HCT116 (cell line): ENCODE results near the gene VAMP8. TPM values are rescaled to one million over a fixed set of nuclear protein-coding genes. Genes with fewer than 3 reads are reported as not detected.

Source experiments
- ATAC-seq: fragments of 200-7000 bp; cut with Tn5 transposase; 2 replicates; pipeline ENCODE4 v1.9.1; 2020; ENCODE audit warnings: mild to moderate bottlenecking, moderate library complexity
- BruUV-seq: library from RNA; stranded (reverse); fragments of 400-500 nt; replicated peaks from 2 replicates; lab custom pipeline; 2021; lab: Mats Ljungman, UMichigan
- CTCF ChIA-PET: fragments of 300-600 bp; sonication (Branson Sonifier 250); formaldehyde crosslinking; loops from one replicate; lab custom pipeline; 2021; ENCODE audit warnings: antibody characterized with exemption; lab: Charles Lee
- POLR2A ChIA-PET: fragments of 300-600, 350-600 bp; sonication (Branson Sonifier 250); formaldehyde crosslinking; loops from one replicate; lab custom pipeline; 2021; ENCODE audit warnings: antibody characterized with exemption; lab: Charles Lee
- RAD21 ChIA-PET, 2 experiments: fragments of 300-600 bp; sonication (Branson Sonifier 250); formaldehyde crosslinking; loops; one replicate each; lab custom pipeline; 2023; ENCODE audit warnings: low total read pairs in 2 of 2; ENCODE audit not compliant: uncharacterized antibody in 2 of 2, unreplicated experiment in 2 of 2, low non-redundant PET in 1 of 2; lab: Charles Lee
- DNase-seq: peaks from one replicate; pipeline ENCODE4 v3.0.0-alpha.2; 2010; ENCODE audit warnings: low read depth, low spot score
- H2AFZ ChIP-seq: fragments of 200-600 bp; shearing (Covaris generic), sonication (generic); 2 replicates; pipeline ENCODE4 v1.6.1; 2017; ENCODE audit warnings: low read depth, mixed run types, mixed read lengths, antibody characterized with exemption, low read length; ENCODE audit not compliant: poor library complexity, severe bottlenecking
- H3K27ac ChIP-seq: 2 replicates; pipeline ENCODE4 v1.5.1; 2012; ENCODE audit warnings: low read depth, low read length
- H3K27me3 ChIP-seq: fragments of 200-600 bp; sonication (generic); 2 replicates; pipeline ENCODE4 v1.6.1; 2016; ENCODE audit warnings: mixed run types, low read length, mixed read lengths; ENCODE audit not compliant: insufficient read depth
- H3K36me3 ChIP-seq, 2 experiments: fragments of 200-500 bp in 1 of 2; fragments of 200-600 bp in 1 of 2; sonication (Bioruptor generic) in 1 of 2; sonication (generic) in 1 of 2; 2 replicates each; pipeline versions ENCODE4 v1.5.1 to v1.6.1; 2014 to 2016; ENCODE audit warnings: low read length in 2 of 2, inconsistent platforms in 1 of 2, mixed read lengths in 1 of 2, mixed run types in 1 of 2; ENCODE audit not compliant: insufficient read depth in 2 of 2, control insufficient read depth in 1 of 2
- H3K4me1 ChIP-seq, 2 experiments: fragments of 200-600 bp in 1 of 2; sonication (generic) in 1 of 2; 2 replicates each; pipeline versions ENCODE4 v1.5.1 to v1.6.1; 2012 to 2017; ENCODE audit warnings: low read length in 2 of 2, inconsistent platforms in 1 of 2, mild to moderate bottlenecking in 1 of 2, mixed read lengths in 1 of 2, mixed run types in 1 of 2, moderate library complexity in 1 of 2; ENCODE audit not compliant: insufficient read depth in 2 of 2, control insufficient read depth in 1 of 2
- H3K4me2 ChIP-seq: fragments of 200-600 bp; sonication (generic); 2 replicates; pipeline ENCODE4 v1.6.1; 2017; ENCODE audit warnings: mixed run types, low read length, mixed read lengths
- H3K4me3 ChIP-seq, 2 experiments: fragments of 200-600 bp in 1 of 2; sonication (generic) in 1 of 2; replicated peaks in 1 of 2; 2 replicates each; pipeline ENCODE4 v1.5.1; 2011 to 2016; ENCODE audit warnings: low read length in 2 of 2, control low read depth in 1 of 2, low read depth in 1 of 2, mild to moderate bottlenecking in 1 of 2, mixed read lengths in 1 of 2, mixed run types in 1 of 2
- H3K79me2 ChIP-seq: fragments of 200-600 bp; sonication (generic); 2 replicates; pipeline ENCODE4 v1.6.1; 2017; ENCODE audit warnings: mild to moderate bottlenecking, mixed run types, low read length, moderate library complexity, mixed read lengths; ENCODE audit not compliant: insufficient read depth
- H3K9ac ChIP-seq: fragments of 200-600 bp; sonication (generic); 2 replicates; pipeline ENCODE4 v1.6.1; 2016; ENCODE audit warnings: low read length, mixed read lengths
- H3K9me2 ChIP-seq: fragments of 200-600 bp; sonication (generic), shearing (Covaris generic); 2 replicates; pipeline ENCODE4 v1.6.1; 2017; ENCODE audit warnings: mixed run types, mild to moderate bottlenecking, moderate library complexity; ENCODE audit not compliant: insufficient read depth
- H3K9me3 ChIP-seq, 2 experiments: fragments of 200-500 bp in 1 of 2; fragments of 200-600 bp in 1 of 2; sonication (Bioruptor generic) in 1 of 2; sonication (generic) in 1 of 2; 2 replicates each; pipeline ENCODE4 v1.6.1; 2014 to 2017; ENCODE audit warnings: low read length in 2 of 2, mixed read lengths in 2 of 2, inconsistent platforms in 1 of 2, low read depth in 1 of 2, mild to moderate bottlenecking in 1 of 2, mixed run types in 1 of 2, moderate library complexity in 1 of 2; ENCODE audit not compliant: control insufficient read depth in 1 of 2, insufficient read depth in 1 of 2
- H4K20me1 ChIP-seq: fragments of 200-600 bp; sonication (generic), shearing (Covaris generic); 2 replicates; pipeline ENCODE4 v1.6.1; 2017; ENCODE audit warnings: mixed run types, mild to moderate bottlenecking, moderate library complexity; ENCODE audit not compliant: insufficient read depth
- CEBPB ChIP-seq: IDR thresholded peaks from 2 replicates; pipeline ENCODE4 v1.6.1; 2012; ENCODE audit warnings: low read depth
- JUND ChIP-seq: IDR thresholded peaks from 2 replicates; pipeline ENCODE4 v1.6.1; 2012
- POLR2A ChIP-seq: IDR thresholded peaks from 2 replicates; pipeline ENCODE4 v1.7.0; 2011; ENCODE audit warnings: borderline replicate concordance; ENCODE audit not compliant: insufficient read depth, insufficient read length; ENCODE audit errors: extremely low read depth
- POLR2AphosphoS5 ChIP-seq: IDR thresholded peaks from 2 replicates; pipeline ENCODE4 v1.6.1; 2011; ENCODE audit warnings: mild to moderate bottlenecking, low read depth, low read length, moderate library complexity
- RAD21 ChIP-seq: IDR thresholded peaks from 2 replicates; pipeline ENCODE4 v1.6.1; 2012; ENCODE audit warnings: low read depth, mild to moderate bottlenecking
- SIN3A ChIP-seq: IDR thresholded peaks from 2 replicates; pipeline ENCODE4 v1.6.1; 2012; ENCODE audit warnings: low read depth
- SP1 ChIP-seq: IDR thresholded peaks from 2 replicates; pipeline ENCODE4 v1.6.1; 2012; ENCODE audit warnings: low read depth
- SRF ChIP-seq: IDR thresholded peaks from 2 replicates; pipeline ENCODE4 v1.6.1; 2012; ENCODE audit warnings: low read depth
- YY1 ChIP-seq: IDR thresholded peaks from 2 replicates; pipeline ENCODE4 v1.6.1; 2011; ENCODE audit warnings: low read length, low read depth, moderate library complexity, mild to moderate bottlenecking; ENCODE audit not compliant: insufficient replicate concordance; ENCODE audit errors: extremely low read depth
- ZFX ChIP-seq: fragments of 450-650 bp; IDR thresholded peaks from 2 replicates; pipeline ENCODE4 v1.6.1; 2017
- ZNF274 ChIP-seq: fragments of 200-500 bp; sonication (Bioruptor generic); IDR thresholded peaks from 2 replicates; pipeline ENCODE4 v1.6.1; 2014; ENCODE audit warnings: mild to moderate bottlenecking, low read depth, low read length, inconsistent platforms
- intact Hi-C: fragments of 100-400 bp; cut with micrococcal nuclease; formaldehyde crosslinking; loops from 2 replicates; pipeline ENCODE4 v1.10.0; 2022
- total RNA-seq: library from RNA; stranded (reverse); gene quantifications from one replicate; pipeline ENCODE4 v1.2.1, GENCODE V29; 2021; ENCODE audit not compliant: unreplicated experiment
- TF ChIP-seq, protein P1 (sequence below): IDR thresholded peaks from 2 replicates; pipeline ENCODE4 v1.6.1; 2011; ENCODE audit warnings: mild to moderate bottlenecking, low read length, moderate library complexity; ENCODE audit not compliant: insufficient replicate concordance; ENCODE audit errors: extremely low read depth
- TF ChIP-seq, protein P2 (sequence below): IDR thresholded peaks from 2 replicates; pipeline ENCODE4 v1.6.1; 2012
- TF ChIP-seq, protein P3 (sequence below): IDR thresholded peaks from 2 replicates; pipeline ENCODE4 v1.6.1; 2012; ENCODE audit warnings: low read depth
- TF ChIP-seq, protein P4 (sequence below), 3 experiments: fragments of 200-600 bp in 1 of 3; sonication (generic) in 1 of 3; IDR thresholded peaks in 2 of 3; conservative IDR thresholded peaks in 1 of 3; 2 replicates each; pipeline ENCODE4 v1.5.1; 2012 to 2017; ENCODE audit warnings: low read depth in 2 of 3, low read length in 2 of 3, antibody characterized with exemption in 1 of 3, borderline replicate concordance in 1 of 3, control low read depth in 1 of 3, mild to moderate bottlenecking in 1 of 3, mixed read lengths in 1 of 3, mixed run types in 1 of 3, moderate library complexity in 1 of 3; ENCODE audit not compliant: insufficient read depth in 1 of 3

The VAMP8 gene
- total RNA-seq, 1 experiment from 2014 or later, result 52.6 TPM

DNA sequence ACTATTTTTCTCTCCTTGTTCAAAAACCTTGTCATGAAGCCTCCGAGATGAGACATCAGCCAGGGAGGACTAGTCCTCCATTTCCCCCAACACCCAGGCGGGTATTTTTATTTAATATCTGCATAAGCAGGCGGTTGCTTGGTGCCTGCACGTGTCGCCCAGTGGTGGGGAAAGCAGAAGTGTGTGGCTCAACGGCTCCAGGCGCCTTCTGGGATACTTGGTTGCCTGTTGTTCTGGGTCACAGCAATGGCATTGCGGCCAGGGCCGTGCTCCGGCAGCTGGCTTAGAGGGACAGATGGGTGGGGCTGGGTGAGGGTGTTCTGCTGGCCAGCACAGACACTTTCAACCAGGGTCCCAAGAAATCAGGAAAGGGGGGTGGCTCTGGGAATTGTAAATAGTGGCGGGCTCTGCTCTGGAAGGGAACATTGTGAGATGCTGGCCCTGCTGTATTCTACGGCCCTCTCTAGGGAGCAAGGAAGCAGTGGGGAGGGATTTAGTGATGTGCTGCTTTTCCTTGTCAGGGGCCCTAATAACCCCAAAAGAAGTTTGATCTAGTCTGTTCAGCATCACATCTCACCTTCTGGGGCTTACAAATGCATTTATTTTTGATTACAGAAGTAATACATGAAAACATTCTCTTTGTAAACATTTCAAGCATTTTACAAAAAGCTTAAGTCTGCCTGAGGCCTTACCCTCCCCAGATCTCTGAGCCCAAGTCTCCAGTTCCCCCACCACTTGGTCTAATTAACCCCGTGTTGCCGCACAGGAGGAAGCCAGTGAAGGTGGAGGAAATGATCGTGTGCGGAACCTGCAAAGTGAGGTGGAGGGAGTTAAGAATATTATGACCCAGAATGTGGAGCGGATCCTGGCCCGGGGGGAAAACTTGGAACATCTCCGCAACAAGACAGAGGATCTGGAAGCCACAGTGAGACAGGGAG is 1.1 kb downstream of the VAMP8 start:
- no peaks in the 10 kb centered on the region for H3K9me2 ChIP-seq
- TF ChIP-seq YY1 (no peak), SRF (no peak), ZFX (no peak), SIN3A (no peak), POLR2A (no peak), RAD21 (no peak), SP1 (no peak), ZNF274 (no peak), CEBPB (no peak), JUND (no peak), POLR2AphosphoS5 (no peak)
- TF ChIP-seq, protein P1, sequence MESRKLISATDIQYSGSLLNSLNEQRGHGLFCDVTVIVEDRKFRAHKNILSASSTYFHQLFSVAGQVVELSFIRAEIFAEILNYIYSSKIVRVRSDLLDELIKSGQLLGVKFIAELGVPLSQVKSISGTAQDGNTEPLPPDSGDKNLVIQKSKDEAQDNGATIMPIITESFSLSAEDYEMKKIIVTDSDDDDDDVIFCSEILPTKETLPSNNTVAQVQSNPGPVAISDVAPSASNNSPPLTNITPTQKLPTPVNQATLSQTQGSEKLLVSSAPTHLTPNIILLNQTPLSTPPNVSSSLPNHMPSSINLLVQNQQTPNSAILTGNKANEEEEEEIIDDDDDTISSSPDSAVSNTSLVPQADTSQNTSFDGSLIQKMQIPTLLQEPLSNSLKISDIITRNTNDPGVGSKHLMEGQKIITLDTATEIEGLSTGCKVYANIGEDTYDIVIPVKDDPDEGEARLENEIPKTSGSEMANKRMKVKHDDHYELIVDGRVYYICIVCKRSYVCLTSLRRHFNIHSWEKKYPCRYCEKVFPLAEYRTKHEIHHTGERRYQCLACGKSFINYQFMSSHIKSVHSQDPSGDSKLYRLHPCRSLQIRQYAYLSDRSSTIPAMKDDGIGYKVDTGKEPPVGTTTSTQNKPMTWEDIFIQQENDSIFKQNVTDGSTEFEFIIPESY, result no peak
- TF ChIP-seq, protein P2, sequence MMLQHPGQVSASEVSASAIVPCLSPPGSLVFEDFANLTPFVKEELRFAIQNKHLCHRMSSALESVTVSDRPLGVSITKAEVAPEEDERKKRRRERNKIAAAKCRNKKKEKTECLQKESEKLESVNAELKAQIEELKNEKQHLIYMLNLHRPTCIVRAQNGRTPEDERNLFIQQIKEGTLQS, result no peak
- TF ChIP-seq, protein P3, sequence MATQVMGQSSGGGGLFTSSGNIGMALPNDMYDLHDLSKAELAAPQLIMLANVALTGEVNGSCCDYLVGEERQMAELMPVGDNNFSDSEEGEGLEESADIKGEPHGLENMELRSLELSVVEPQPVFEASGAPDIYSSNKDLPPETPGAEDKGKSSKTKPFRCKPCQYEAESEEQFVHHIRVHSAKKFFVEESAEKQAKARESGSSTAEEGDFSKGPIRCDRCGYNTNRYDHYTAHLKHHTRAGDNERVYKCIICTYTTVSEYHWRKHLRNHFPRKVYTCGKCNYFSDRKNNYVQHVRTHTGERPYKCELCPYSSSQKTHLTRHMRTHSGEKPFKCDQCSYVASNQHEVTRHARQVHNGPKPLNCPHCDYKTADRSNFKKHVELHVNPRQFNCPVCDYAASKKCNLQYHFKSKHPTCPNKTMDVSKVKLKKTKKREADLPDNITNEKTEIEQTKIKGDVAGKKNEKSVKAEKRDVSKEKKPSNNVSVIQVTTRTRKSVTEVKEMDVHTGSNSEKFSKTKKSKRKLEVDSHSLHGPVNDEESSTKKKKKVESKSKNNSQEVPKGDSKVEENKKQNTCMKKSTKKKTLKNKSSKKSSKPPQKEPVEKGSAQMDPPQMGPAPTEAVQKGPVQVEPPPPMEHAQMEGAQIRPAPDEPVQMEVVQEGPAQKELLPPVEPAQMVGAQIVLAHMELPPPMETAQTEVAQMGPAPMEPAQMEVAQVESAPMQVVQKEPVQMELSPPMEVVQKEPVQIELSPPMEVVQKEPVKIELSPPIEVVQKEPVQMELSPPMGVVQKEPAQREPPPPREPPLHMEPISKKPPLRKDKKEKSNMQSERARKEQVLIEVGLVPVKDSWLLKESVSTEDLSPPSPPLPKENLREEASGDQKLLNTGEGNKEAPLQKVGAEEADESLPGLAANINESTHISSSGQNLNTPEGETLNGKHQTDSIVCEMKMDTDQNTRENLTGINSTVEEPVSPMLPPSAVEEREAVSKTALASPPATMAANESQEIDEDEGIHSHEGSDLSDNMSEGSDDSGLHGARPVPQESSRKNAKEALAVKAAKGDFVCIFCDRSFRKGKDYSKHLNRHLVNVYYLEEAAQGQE, result no peak
- TF ChIP-seq, protein P4, sequence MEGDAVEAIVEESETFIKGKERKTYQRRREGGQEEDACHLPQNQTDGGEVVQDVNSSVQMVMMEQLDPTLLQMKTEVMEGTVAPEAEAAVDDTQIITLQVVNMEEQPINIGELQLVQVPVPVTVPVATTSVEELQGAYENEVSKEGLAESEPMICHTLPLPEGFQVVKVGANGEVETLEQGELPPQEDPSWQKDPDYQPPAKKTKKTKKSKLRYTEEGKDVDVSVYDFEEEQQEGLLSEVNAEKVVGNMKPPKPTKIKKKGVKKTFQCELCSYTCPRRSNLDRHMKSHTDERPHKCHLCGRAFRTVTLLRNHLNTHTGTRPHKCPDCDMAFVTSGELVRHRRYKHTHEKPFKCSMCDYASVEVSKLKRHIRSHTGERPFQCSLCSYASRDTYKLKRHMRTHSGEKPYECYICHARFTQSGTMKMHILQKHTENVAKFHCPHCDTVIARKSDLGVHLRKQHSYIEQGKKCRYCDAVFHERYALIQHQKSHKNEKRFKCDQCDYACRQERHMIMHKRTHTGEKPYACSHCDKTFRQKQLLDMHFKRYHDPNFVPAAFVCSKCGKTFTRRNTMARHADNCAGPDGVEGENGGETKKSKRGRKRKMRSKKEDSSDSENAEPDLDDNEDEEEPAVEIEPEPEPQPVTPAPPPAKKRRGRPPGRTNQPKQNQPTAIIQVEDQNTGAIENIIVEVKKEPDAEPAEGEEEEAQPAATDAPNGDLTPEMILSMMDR (IDR thresholded peaks at IDR 0.05 in 2 of 3, conservative IDR thresholded peaks at IDR 0.05 in 1 of 3; ENCODE audit: borderline replicate concordance in 1 of 3, insufficient read depth in 1 of 3, low read depth in 2 of 3, low read length in 2 of 3), result no peak
- no peak for ATAC-seq
- POLR2A ChIA-PET, result interaction anchor here (0.7 to 2.1 kb wide), 4 partner anchors 9 to 632 kb away, joined by 3 to 9 read pairs (median 3); partner anchors contain the start of gene MAT2A
- H3K4me2 ChIP-seq, result peak overlapping the region; percentile 81
- intact Hi-C loops, result no loop called here
- CTCF ChIA-PET, result interaction anchor here (1.4 kb wide), 1 partner anchor 26 kb away, joined by 7 read pairs; no protein-coding TSS in a partner anchor
- H3K79me2 ChIP-seq, result no peaks in the 10 kb centered on the region
- H3K27ac ChIP-seq, result peak overlapping the region; percentile 43
- H3K27me3 ChIP-seq, result no peaks in the 10 kb centered on the region
- peaks cover 18 to 26% of the 10 kb centered on the region in 2 experiments for H3K4me1 ChIP-seq
- peaks cover 0 to 4% of the 10 kb centered on the region in 2 experiments; a peak in 2 of 4 replicates for H3K36me3 ChIP-seq
- no peaks in the 10 kb centered on the region for H3K9me3 ChIP-seq
- no peak overlapping the region for H2AFZ ChIP-seq
- RAD21 ChIA-PET, result no interaction called here
- H3K4me3 ChIP-seq, result peak overlapping the region; percentile 67 to 86
- H4K20me1 ChIP-seq, result no peaks in the 10 kb centered on the region
- no TSS peak for BruUV-seq
- no peak for DNase-seq
- H3K9ac ChIP-seq, result peak overlapping the region; percentile 65
